Measurements from ENCODE around the gene PDGFRB.

Gene PDGFRB

GRCh38 chr5:150126921-150127265 lies 28.8 kb downstream of the PDGFRB start:
- DNase-seq = no peak

GRCh38 chr5:150126199-150126920 lies 29.3 kb downstream of the PDGFRB start:
- DNase-seq = no peak

- no peak for DNase-seq
Observed at GRCh38 chr5:150125334-150125733, 30.3 kb downstream of the PDGFRB start.

GRCh38 chr5:150124596-150124995 lies 31.0 kb downstream of the PDGFRB start:
- no peak for DNase-seq

- no peak for DNase-seq
Observed at GRCh38 chr5:150124111-150124557, 31.5 kb downstream of the PDGFRB start.

- no peak for DNase-seq
Observed at GRCh38 chr5:150123542-150123941, 32.1 kb downstream of the PDGFRB start.

- no peak for DNase-seq
Observed at GRCh38 chr5:150122536-150123481, 32.8 kb downstream of the PDGFRB start.

GRCh38 chr5:150122158-150122510 lies 33.5 kb downstream of the PDGFRB start:
- no peak for DNase-seq

GRCh38 chr5:150121448-150122157 lies 34.0 kb downstream of the PDGFRB start:
- no peak for DNase-seq

- no peak for DNase-seq
Observed at GRCh38 chr5:150120617-150121447, 34.8 kb downstream of the PDGFRB start.

- DNase-seq = no peak
Observed at GRCh38 chr5:150120062-150120441, 35.6 kb downstream of the PDGFRB start.

GRCh38 chr5:150119421-150120061 lies 36.1 kb downstream of the PDGFRB start:
- DNase-seq = no peak

- DNase-seq = no peak
Observed at GRCh38 chr5:150118561-150119229, 37.0 kb downstream of the PDGFRB start.

- no peak for DNase-seq
Observed at GRCh38 chr5:150117945-150118560, 37.6 kb downstream of the PDGFRB start.

GRCh38 chr5:150116667-150117400 lies 38.8 kb downstream of the PDGFRB start:
- DNase-seq = no peak

- DNase-seq = no peak
Observed at GRCh38 chr5:150114773-150115408, 40.8 kb downstream of the PDGFRB start.

GRCh38 chr5:150114102-150114641 lies 41.5 kb downstream of the PDGFRB start:
- no peak for DNase-seq

- no peak for DNase-seq
Observed at GRCh38 chr5:150113047-150113744, 42.4 kb downstream of the PDGFRB start.
